Measurements from ENCODE around the gene ADRM1.

The ADRM1 gene

GRCh38 chr20:62321975-62322374, 19.2 kb downstream of the ADRM1 start:
- no peaks in the 10 kb centered on the region for H4K20me1 ChIP-seq (ENCODE audit: insufficient read depth)
- H2AFZ ChIP-seq (ENCODE audit: low read depth) = no peak overlapping the region
- H3K27ac ChIP-seq = no peak overlapping the region
- H3K36me3 ChIP-seq (ENCODE audit: insufficient read depth) = no peaks in the 10 kb centered on the region; the same call in 1 of the 2 replicates
- H3K9ac ChIP-seq = no peak overlapping the region
- H3K79me2 ChIP-seq (ENCODE audit: insufficient read depth, low read depth) = no peaks in the 10 kb centered on the region
- no peak overlapping the region for H3K4me2 ChIP-seq
- peaks cover 6% of the 10 kb centered on the region for H3K4me1 ChIP-seq (ENCODE audit: low read depth, poor library complexity, severe bottlenecking)
- no peak overlapping the region for H3K4me3 ChIP-seq (IDR thresholded peaks at IDR 0.05; ENCODE audit: insufficient read depth, low read depth, low read length)
- H3K27me3 ChIP-seq (ENCODE audit: insufficient read depth, low read depth) = no peaks in the 10 kb centered on the region
- TF ChIP-seq CTCF (conservative IDR thresholded peaks at IDR 0.05; ENCODE audit: low read depth, low read length) = no peak

GRCh38 chr20:62322492-62323041, 19.8 kb downstream of the ADRM1 start:
- no peak overlapping the region for H3K4me3 ChIP-seq (IDR thresholded peaks at IDR 0.05; ENCODE audit: insufficient read depth, low read depth, low read length)
- no peaks in the 10 kb centered on the region for H3K27me3 ChIP-seq (ENCODE audit: insufficient read depth, low read depth)
- no peak for TF ChIP-seq CTCF (conservative IDR thresholded peaks at IDR 0.05; ENCODE audit: low read depth, low read length)
- no peak overlapping the region for H3K27ac ChIP-seq
- peaks cover 6% of the 10 kb centered on the region for H3K4me1 ChIP-seq (ENCODE audit: low read depth, poor library complexity, severe bottlenecking)
- H2AFZ ChIP-seq (ENCODE audit: low read depth) = no peak overlapping the region
- H3K36me3 ChIP-seq (ENCODE audit: insufficient read depth) = no peaks in the 10 kb centered on the region; the same call in 1 of the 2 replicates
- no peak overlapping the region for H3K4me2 ChIP-seq
- no peak overlapping the region for H3K9ac ChIP-seq
- H3K79me2 ChIP-seq (ENCODE audit: insufficient read depth, low read depth) = no peaks in the 10 kb centered on the region
- H4K20me1 ChIP-seq (ENCODE audit: insufficient read depth) = no peaks in the 10 kb centered on the region

- no peaks in the 10 kb centered on the region for H3K36me3 ChIP-seq (ENCODE audit: insufficient read depth)
- no peak overlapping the region for H2AFZ ChIP-seq (ENCODE audit: low read depth)
Measured at GRCh38 chr20:62323146-62323979, 20.6 kb downstream of the ADRM1 start.

More at GRCh38 chr20:62323146-62323979, 20.6 kb downstream of the ADRM1 start:
- H3K27me3 ChIP-seq (ENCODE audit: insufficient read depth, low read depth) = no peaks in the 10 kb centered on the region
- H3K27ac ChIP-seq = no peak overlapping the region
- no peak for TF ChIP-seq CTCF (conservative IDR thresholded peaks at IDR 0.05; ENCODE audit: low read depth, low read length)
- no peaks in the 10 kb centered on the region for H3K79me2 ChIP-seq (ENCODE audit: insufficient read depth, low read depth)
- H3K9ac ChIP-seq = no peak overlapping the region
- H3K4me2 ChIP-seq = no peak overlapping the region
- no peaks in the 10 kb centered on the region for H4K20me1 ChIP-seq (ENCODE audit: insufficient read depth)
- H3K4me1 ChIP-seq (ENCODE audit: low read depth, poor library complexity, severe bottlenecking) = peaks cover 6% of the 10 kb centered on the region
- H3K4me3 ChIP-seq (IDR thresholded peaks at IDR 0.05; ENCODE audit: insufficient read depth, low read depth, low read length) = no peak overlapping the region

Data from KMS-11 (cell line).